Panc1 (cell line): Measurements from ENCODE around the gene HIGD2A. TPM values are rescaled to one million over a fixed set of nuclear protein-coding genes. Genes with fewer than 3 reads are reported as not detected.

Source experiments
- ATAC-seq: fragments of 200-7000 bp; cut with Tn5 transposase; 2 replicates; pipeline ENCODE4 v1.9.1; 2020; ENCODE audit warnings: mild to moderate bottlenecking, moderate library complexity
- BruUV-seq: library from RNA; stranded (reverse); fragments of 400-500 nt; replicated peaks from 2 replicates; lab custom pipeline; 2021; lab: Mats Ljungman, UMichigan
- CTCF ChIA-PET: fragments of 300-600 bp; sonication (Branson Sonifier 250); formaldehyde crosslinking; loops from one replicate; lab custom pipeline; 2022; ENCODE audit warnings: antibody characterized with exemption; lab: Charles Lee
- POLR2A ChIA-PET: fragments of 300-600 bp; sonication (Branson Sonifier 250); formaldehyde crosslinking; loops from one replicate; lab custom pipeline; 2022; ENCODE audit warnings: antibody characterized with exemption; lab: Charles Lee
- DNase-seq: peaks from one replicate; pipeline ENCODE4 v3.0.0-alpha.2; 2010; ENCODE audit warnings: low read depth, low spot score
- H3K27ac ChIP-seq: 2 replicates; pipeline ENCODE4 v1.5.1; 2011; ENCODE audit warnings: mild to moderate bottlenecking, low read length, inconsistent platforms
- H3K27me3 ChIP-seq: fragments of 200-500 bp; sonication (Bioruptor generic); 2 replicates; pipeline ENCODE4 v1.6.0; 2014; ENCODE audit warnings: low read length, inconsistent platforms; ENCODE audit not compliant: control insufficient read depth, insufficient read depth
- H3K36me3 ChIP-seq: fragments of 200-500 bp; sonication (Bioruptor generic); 2 replicates; pipeline ENCODE4 v1.5.1; 2014; ENCODE audit warnings: inconsistent platforms, mild to moderate bottlenecking, low read length, moderate library complexity; ENCODE audit not compliant: control insufficient read depth, insufficient read depth
- H3K4me1 ChIP-seq: 2 replicates; pipeline ENCODE4 v1.5.1; 2011; ENCODE audit warnings: inconsistent platforms, mild to moderate bottlenecking, low read length, moderate library complexity; ENCODE audit not compliant: control insufficient read depth, insufficient read depth
- H3K4me3 ChIP-seq, 2 experiments: 2 replicates each; pipeline ENCODE4 v1.5.1; 2011 to 2012; ENCODE audit warnings: low read depth in 2 of 2, low read length in 2 of 2, mild to moderate bottlenecking in 2 of 2, inconsistent platforms in 1 of 2, moderate library complexity in 1 of 2
- H3K9me3 ChIP-seq: fragments of 200-500 bp; sonication (Bioruptor generic); 2 replicates; pipeline ENCODE4 v1.5.1; 2014; ENCODE audit warnings: low read depth, mild to moderate bottlenecking, inconsistent platforms, low read length, moderate library complexity; ENCODE audit not compliant: control insufficient read depth, insufficient read depth
- CTCF ChIP-seq: fragments of 450-650 bp; IDR thresholded peaks from 2 replicates; pipeline ENCODE4 v1.5.1; 2017; ENCODE audit warnings: mild to moderate bottlenecking
- POLR2AphosphoS5 ChIP-seq: IDR thresholded peaks from 2 replicates; pipeline ENCODE4 v1.6.1; 2012; ENCODE audit warnings: mild to moderate bottlenecking, low read depth, low read length, moderate library complexity
- SIN3A ChIP-seq: IDR thresholded peaks from 2 replicates; pipeline ENCODE4 v1.6.1; 2012; ENCODE audit warnings: low read depth, mild to moderate bottlenecking, low read length, moderate library complexity, borderline replicate concordance; ENCODE audit not compliant: insufficient read depth
- TCF7L2 ChIP-seq: IDR thresholded peaks from 2 replicates; pipeline ENCODE4 v1.6.1; 2011; ENCODE audit warnings: mild to moderate bottlenecking, low read depth, low read length, inconsistent platforms
- in situ Hi-C: cut with HindIII; loops from 2 replicates; pipeline ENCODE4 v1.10.0; 2016; ENCODE audit warnings: low sequenced_read_pairs, low pct_unique_long_range_greater_than_20kb
- intact Hi-C: fragments of 100-400 bp; cut with micrococcal nuclease; formaldehyde crosslinking; loops from one replicate; pipeline ENCODE4 v1.10.0; 2022; ENCODE audit not compliant: unreplicated experiment
- total RNA-seq: library from RNA; stranded (reverse); gene quantifications from one replicate; pipeline ENCODE4 v1.2.1, GENCODE V29; 2021; ENCODE audit not compliant: unreplicated experiment
- TF ChIP-seq, protein P1 (sequence below), 2 experiments: IDR thresholded peaks; 2 replicates each; pipeline ENCODE4 v1.6.1; 2011 to 2012; ENCODE audit warnings: low read depth in 2 of 2, control low read depth in 1 of 2, low read length in 1 of 2, mild to moderate bottlenecking in 1 of 2, moderate library complexity in 1 of 2; ENCODE audit not compliant: insufficient read depth in 1 of 2

HIGD2A gene
- total RNA-seq, 1 experiment from 2014 or later, result 162 TPM

- no peak for TF ChIP-seq CTCF
- no peak for TF ChIP-seq POLR2AphosphoS5
- no peak for TF ChIP-seq SIN3A
- no peak for TF ChIP-seq TCF7L2
- TF ChIP-seq, protein P1, sequence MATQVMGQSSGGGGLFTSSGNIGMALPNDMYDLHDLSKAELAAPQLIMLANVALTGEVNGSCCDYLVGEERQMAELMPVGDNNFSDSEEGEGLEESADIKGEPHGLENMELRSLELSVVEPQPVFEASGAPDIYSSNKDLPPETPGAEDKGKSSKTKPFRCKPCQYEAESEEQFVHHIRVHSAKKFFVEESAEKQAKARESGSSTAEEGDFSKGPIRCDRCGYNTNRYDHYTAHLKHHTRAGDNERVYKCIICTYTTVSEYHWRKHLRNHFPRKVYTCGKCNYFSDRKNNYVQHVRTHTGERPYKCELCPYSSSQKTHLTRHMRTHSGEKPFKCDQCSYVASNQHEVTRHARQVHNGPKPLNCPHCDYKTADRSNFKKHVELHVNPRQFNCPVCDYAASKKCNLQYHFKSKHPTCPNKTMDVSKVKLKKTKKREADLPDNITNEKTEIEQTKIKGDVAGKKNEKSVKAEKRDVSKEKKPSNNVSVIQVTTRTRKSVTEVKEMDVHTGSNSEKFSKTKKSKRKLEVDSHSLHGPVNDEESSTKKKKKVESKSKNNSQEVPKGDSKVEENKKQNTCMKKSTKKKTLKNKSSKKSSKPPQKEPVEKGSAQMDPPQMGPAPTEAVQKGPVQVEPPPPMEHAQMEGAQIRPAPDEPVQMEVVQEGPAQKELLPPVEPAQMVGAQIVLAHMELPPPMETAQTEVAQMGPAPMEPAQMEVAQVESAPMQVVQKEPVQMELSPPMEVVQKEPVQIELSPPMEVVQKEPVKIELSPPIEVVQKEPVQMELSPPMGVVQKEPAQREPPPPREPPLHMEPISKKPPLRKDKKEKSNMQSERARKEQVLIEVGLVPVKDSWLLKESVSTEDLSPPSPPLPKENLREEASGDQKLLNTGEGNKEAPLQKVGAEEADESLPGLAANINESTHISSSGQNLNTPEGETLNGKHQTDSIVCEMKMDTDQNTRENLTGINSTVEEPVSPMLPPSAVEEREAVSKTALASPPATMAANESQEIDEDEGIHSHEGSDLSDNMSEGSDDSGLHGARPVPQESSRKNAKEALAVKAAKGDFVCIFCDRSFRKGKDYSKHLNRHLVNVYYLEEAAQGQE (IDR thresholded peaks at IDR 0.05; ENCODE audit: insufficient read depth in 1 of 2, low read depth in 2 of 2, low read length in 1 of 2), result no peak
- H3K4me3 ChIP-seq, result no peak overlapping the region
- no TSS peak for BruUV-seq
- ATAC-seq (no peak), DNase-seq (no peak)
- intact Hi-C loops, result no loop called here
- no peaks in the 10 kb centered on the region for H3K9me3 ChIP-seq
- H3K36me3 ChIP-seq, result peaks cover 6% of the 10 kb centered on the region
- ChIA-PET CTCF (no interaction called here), POLR2A (no interaction called here)
- no peak overlapping the region for H3K27ac ChIP-seq
- H3K4me1 ChIP-seq, result peaks cover 3% of the 10 kb centered on the region
- in situ Hi-C loops, result no loop called here
- H3K27me3 ChIP-seq, result no peaks in the 10 kb centered on the region
Measured at GRCh38 chr5:176391999-176392398, 3.4 kb downstream of the HIGD2A start.

DNA sequence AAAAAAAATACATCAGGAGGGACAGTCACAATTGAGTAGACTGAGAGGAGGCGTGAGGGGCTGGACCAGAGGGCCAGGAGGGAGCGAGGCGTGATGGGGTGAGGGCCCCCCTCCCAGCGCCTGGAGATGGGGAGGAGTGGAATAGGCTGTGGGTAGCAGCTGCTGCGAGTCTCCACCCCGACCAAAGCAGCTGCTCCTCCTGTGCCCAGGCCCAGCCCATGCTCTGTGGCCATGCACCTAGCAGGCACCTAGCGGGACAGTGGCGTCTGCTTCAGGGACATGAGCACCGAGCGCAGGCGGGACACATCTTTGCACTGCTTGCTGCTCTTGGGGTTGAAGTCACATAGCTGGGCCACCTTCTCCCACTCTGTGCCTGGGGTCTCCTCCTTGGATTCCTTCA, 4.0 kb downstream of the HIGD2A start:
- no peaks in the 10 kb centered on the region for H3K9me3 ChIP-seq
- no TSS peak for BruUV-seq
- ATAC-seq, result no peak
- H3K4me1 ChIP-seq, result peaks cover 2% of the 10 kb centered on the region; the same call in 1 of the 2 replicates
- ChIA-PET CTCF (no interaction called here), POLR2A (no interaction called here)
- DNase-seq, result no peak
- no peak overlapping the region for H3K27ac ChIP-seq
- TF ChIP-seq SIN3A (no peak), TCF7L2 (no peak), POLR2AphosphoS5 (no peak), CTCF (no peak)
- TF ChIP-seq, protein P1 (IDR thresholded peaks at IDR 0.05; ENCODE audit: insufficient read depth in 1 of 2, low read depth in 2 of 2, low read length in 1 of 2), result no peak
- H3K36me3 ChIP-seq, result peaks cover 4% of the 10 kb centered on the region
- intact Hi-C loops, result no loop called here
- H3K27me3 ChIP-seq, result no peaks in the 10 kb centered on the region
- in situ Hi-C loops, result no loop called here
- no peak overlapping the region for H3K4me3 ChIP-seq
